ENCODE measurements around the gene MYH6. TPM values are rescaled to one million over a fixed set of nuclear protein-coding genes. Genes with fewer than 3 reads are reported as not detected.
"Not testable (repeated sequence)": the region's sequence is repeated elsewhere in the genome, so short reads cannot be mapped to it uniquely, and the experiment has no call there.

The MYH6 gene
- total RNA-seq = 0.05 TPM
- polyA plus RNA-seq = 0.25 TPM
- long read RNA-seq, donor 1 = 0 reads
- long read RNA-seq, donor 2 = 0 reads
- long read RNA-seq, donor 3 = 0 reads
- long read RNA-seq, donor 4 = 0 reads
- long read RNA-seq, donor 5 = 0 reads
- long read RNA-seq, donor 6 = 0 reads
- long read RNA-seq, donor 7 = 0 reads
- long read RNA-seq, donor 8 = 0 reads
- long read RNA-seq, donor 9 = 0 reads
- long read RNA-seq, donor 10 = 0 reads

DNA sequence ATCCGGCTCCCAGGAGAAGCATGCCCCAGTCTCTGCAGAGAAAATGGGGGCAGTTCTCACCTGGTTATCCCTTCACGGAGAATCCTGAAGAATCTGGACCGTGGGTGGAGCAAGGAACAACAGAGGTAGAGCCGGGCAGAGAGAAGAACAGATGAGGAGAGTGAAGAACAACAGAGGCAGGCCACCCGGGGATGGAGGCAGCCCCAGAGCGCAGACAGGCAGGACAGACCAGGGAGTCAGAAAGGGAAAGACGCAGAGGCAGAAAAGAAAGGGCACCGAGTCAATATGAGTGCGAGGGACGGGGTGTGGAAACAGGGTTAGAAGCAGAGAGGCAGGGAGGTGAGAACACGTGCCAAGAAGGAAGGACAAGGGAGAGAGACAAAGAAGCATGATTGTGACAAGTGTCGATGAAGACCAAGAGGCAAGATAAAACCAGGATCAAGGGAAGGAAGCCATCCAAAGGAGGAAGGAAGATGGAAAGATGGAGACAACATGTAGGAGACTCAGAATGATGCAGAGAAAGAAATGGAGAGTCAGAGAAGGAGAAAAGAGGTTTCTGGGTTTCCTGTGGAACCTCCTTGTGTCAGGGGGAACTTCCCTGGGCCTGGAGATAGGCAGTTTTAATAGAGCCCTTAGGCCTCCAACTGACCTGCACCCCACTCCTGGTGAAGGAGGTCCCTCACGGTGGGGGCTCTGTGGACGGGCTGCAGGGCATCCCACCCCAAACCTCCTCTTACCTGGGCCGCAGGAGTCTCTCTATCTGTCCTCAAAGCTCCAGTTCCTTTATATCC lies at the start of gene MYH6:
Gene MYH6, minus strand, starts transcription at position 758 of the 791 bp plus-strand sequence. CDS start 1,050 bp downstream, outside the sequence.
- Histone ChIP-seq H3K27ac (ENCODE audit: low read depth in 1 of 2, low read length in 1 of 2) (no peak within 1 kb of the TSS), H3K4me3 (ENCODE audit: low read length in 2 of 2) (no peak within 1 kb of the TSS), H3K9me3 (ENCODE audit: control insufficient read depth in 2 of 2, insufficient read depth in 1 of 2, low read length in 1 of 2) (no peaks in the 10 kb centered on the region), H3K36me3 (ENCODE audit: control insufficient read depth in 2 of 2, insufficient read depth in 2 of 2, low read length in 1 of 2) (no peaks in the 10 kb centered on the region), H3K27me3 (ENCODE audit: control insufficient read depth in 2 of 2, insufficient read depth in 1 of 2, low read length in 1 of 2) (no peaks in the 10 kb centered on the region), H3K4me1 (ENCODE audit: control insufficient read depth in 2 of 2, insufficient read depth in 2 of 2, low read length in 2 of 2) (no peaks in the 10 kb centered on the region)
- DNase-seq (ENCODE audit: low read depth in 6 of 9, low spot score in 9 of 9) = no peak
- 91% methylated on average over 15 of the region's 15 CpGs for WGBS

DNA sequence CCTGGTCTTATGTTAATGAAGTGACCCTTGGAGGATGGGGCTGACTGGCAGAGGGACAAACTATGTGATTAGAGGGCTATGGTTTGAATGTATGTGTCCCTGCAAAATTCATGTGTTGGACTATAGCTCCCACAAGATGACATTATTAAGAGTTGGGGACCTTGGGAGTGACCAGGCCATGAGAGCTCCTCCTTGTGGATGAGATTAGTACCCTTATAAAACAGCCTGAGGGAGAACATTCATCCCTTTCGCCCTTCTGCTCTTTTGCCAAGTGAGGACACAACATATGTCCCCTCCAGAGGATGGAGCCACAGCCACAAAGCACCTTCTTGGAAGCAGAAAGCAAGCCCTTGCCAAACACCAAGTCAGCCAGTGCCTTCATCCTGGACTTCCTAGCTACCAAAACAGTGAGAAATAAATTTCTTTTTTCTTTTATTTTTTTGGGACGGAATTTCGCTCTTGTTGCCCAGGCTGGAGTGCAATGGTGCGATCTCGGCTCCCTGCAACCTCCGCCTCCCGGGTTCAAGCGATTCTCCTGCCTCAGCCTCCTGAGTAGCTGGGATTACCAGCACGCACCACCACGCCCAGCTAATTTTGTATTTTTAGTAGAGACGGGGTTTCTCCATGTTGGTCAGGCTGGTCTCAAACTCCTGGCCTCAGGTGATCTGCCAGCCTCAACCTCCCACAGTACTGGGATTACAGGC lies 49.0 kb upstream of the MYH6 start:
- not testable (repeated sequence) for H3K9me3 ChIP-seq (ENCODE audit: control insufficient read depth in 2 of 2, insufficient read depth in 1 of 2, low read length in 1 of 2); H3K4me3 ChIP-seq (ENCODE audit: low read length in 2 of 2); H3K27me3 ChIP-seq (ENCODE audit: control insufficient read depth in 2 of 2, insufficient read depth in 1 of 2, low read length in 1 of 2); H3K36me3 ChIP-seq (ENCODE audit: control insufficient read depth in 2 of 2, insufficient read depth in 2 of 2, low read length in 1 of 2); H3K4me1 ChIP-seq (ENCODE audit: control insufficient read depth in 2 of 2, insufficient read depth in 2 of 2, low read length in 2 of 2); DNase-seq (ENCODE audit: low read depth in 6 of 9, low spot score in 9 of 9); H3K27ac ChIP-seq (ENCODE audit: low read depth in 1 of 2, low read length in 1 of 2)
- 98% methylated on average over 11 of the region's 11 CpGs for WGBS

DNA sequence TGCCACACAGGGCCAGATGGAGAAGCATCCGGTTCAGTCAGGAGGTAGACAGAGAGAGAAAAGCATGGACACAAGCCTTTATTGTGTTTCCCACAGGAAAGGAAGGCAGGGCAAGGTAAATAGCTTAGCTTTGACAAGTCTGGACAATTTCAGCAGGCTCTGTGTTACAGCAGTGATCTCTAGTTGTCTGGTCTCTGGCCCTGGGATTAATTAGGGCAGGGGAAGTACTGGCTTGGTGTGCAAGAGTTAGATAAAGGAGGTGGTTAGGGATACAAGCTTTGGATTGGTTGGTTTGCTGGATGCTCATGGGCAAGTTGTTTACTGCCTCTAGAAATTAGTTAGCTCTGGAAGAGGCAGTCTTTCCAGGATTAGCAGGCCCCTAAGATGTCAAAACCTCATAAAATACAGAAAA lies 46.4 kb upstream of the MYH6 start:
- Histone ChIP-seq H3K36me3 (ENCODE audit: control insufficient read depth in 2 of 2, insufficient read depth in 2 of 2, low read length in 1 of 2) (no peaks in the 10 kb centered on the region), H3K27ac (ENCODE audit: low read depth in 1 of 2, low read length in 1 of 2) (no peak overlapping the region), H3K4me3 (ENCODE audit: low read length in 2 of 2) (no peak overlapping the region), H3K27me3 (ENCODE audit: control insufficient read depth in 2 of 2, insufficient read depth in 1 of 2, low read length in 1 of 2) (no peaks in the 10 kb centered on the region), H3K9me3 (ENCODE audit: control insufficient read depth in 2 of 2, insufficient read depth in 1 of 2, low read length in 1 of 2) (no peaks in the 10 kb centered on the region), H3K4me1 (ENCODE audit: control insufficient read depth in 2 of 2, insufficient read depth in 2 of 2, low read length in 2 of 2) (no peaks in the 10 kb centered on the region)
- no peak for DNase-seq (ENCODE audit: low read depth in 6 of 9, low spot score in 9 of 9)
- WGBS = 46% methylated on average over 1 of the region's 1 CpG

DNA sequence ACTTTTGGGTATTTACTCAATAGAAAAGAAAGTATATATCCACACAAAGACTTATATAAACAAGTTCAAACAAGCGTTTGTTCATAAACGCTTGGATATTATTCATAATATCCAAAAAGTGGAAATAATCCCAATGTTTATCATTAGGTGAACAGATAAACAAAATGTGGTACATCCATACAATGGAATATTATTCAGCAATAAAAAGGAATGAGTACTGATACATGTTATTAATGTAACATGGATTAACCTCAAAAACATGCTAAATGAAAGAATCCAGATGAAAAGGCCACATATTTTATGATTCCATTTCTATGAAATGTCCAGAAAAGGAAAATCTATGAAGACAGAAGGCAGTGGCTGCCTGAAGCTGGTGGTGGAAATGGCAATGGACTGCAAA lies 44.2 kb upstream of the MYH6 start:
- Histone ChIP-seq H3K4me3 (ENCODE audit: low read length in 2 of 2) (no peak overlapping the region), H3K36me3 (ENCODE audit: control insufficient read depth in 2 of 2, insufficient read depth in 2 of 2, low read length in 1 of 2) (no peaks in the 10 kb centered on the region), H3K4me1 (ENCODE audit: control insufficient read depth in 2 of 2, insufficient read depth in 2 of 2, low read length in 2 of 2) (no peaks in the 10 kb centered on the region), H3K9me3 (ENCODE audit: control insufficient read depth in 2 of 2, insufficient read depth in 1 of 2, low read length in 1 of 2) (no peaks in the 10 kb centered on the region), H3K27ac (ENCODE audit: low read depth in 1 of 2, low read length in 1 of 2) (no peak overlapping the region), H3K27me3 (ENCODE audit: control insufficient read depth in 2 of 2, insufficient read depth in 1 of 2, low read length in 1 of 2) (no peaks in the 10 kb centered on the region)
- WGBS = 99% methylated on average over 2 of the region's 2 CpGs
- no peak for DNase-seq (ENCODE audit: low read depth in 6 of 9, low spot score in 9 of 9)

DNA sequence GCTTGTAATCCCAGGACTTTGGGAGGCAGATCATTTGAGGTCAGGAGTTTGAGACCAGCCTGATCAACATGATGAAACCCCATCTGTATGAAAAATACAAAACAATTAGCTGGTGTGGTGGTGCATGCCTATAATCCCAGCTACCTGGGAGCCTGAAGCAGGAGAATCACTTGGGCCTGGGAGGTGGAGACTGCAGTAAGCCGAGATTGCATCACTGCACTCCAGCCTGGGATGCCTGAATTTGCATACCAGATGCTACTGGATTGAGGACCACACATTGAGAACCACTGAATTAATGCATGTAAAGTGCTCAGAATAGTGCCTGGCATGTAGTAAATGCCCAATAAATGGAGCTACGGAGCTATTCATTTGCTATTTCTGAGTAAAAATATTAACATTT lies 42.3 kb upstream of the MYH6 start:
- Histone ChIP-seq H3K36me3 (ENCODE audit: control insufficient read depth in 2 of 2, insufficient read depth in 2 of 2, low read length in 1 of 2) (no peaks in the 10 kb centered on the region), H3K9me3 (ENCODE audit: control insufficient read depth in 2 of 2, insufficient read depth in 1 of 2, low read length in 1 of 2) (no peaks in the 10 kb centered on the region), H3K4me3 (ENCODE audit: low read length in 2 of 2) (no peak overlapping the region), H3K4me1 (ENCODE audit: control insufficient read depth in 2 of 2, insufficient read depth in 2 of 2, low read length in 2 of 2) (peaks cover 0 to 2% of the 10 kb centered on the region in 2 donors), H3K27me3 (ENCODE audit: control insufficient read depth in 2 of 2, insufficient read depth in 1 of 2, low read length in 1 of 2) (no peaks in the 10 kb centered on the region), H3K27ac (ENCODE audit: low read depth in 1 of 2, low read length in 1 of 2) (no peak overlapping the region)
- no peak for DNase-seq (ENCODE audit: low read depth in 6 of 9, low spot score in 9 of 9)
- WGBS = 97% methylated on average over 2 of the region's 2 CpGs

DNA sequence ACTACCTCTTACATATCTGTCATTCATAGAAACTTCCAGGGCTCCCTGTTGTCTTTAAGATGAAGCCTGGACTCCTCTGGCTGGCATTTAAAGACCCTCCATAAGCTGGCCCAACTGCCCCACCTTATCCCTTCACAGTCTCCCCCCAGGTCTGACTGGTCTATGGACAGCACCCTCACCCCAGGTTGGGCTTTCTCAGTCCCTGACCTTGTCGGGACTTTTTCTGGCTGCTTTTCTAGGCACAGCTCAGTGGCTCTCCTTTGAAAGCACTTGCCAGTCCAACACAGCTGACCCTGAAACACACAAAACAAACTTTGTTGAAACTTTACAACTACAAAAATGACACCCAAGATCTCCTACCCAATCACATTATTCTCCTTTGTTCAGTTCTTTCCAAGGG lies 41.2 kb upstream of the MYH6 start:
- no peak for DNase-seq (ENCODE audit: low read depth in 6 of 9, low spot score in 9 of 9)
- 98% methylated on average over 1 of the region's 1 CpG for WGBS

DNA sequence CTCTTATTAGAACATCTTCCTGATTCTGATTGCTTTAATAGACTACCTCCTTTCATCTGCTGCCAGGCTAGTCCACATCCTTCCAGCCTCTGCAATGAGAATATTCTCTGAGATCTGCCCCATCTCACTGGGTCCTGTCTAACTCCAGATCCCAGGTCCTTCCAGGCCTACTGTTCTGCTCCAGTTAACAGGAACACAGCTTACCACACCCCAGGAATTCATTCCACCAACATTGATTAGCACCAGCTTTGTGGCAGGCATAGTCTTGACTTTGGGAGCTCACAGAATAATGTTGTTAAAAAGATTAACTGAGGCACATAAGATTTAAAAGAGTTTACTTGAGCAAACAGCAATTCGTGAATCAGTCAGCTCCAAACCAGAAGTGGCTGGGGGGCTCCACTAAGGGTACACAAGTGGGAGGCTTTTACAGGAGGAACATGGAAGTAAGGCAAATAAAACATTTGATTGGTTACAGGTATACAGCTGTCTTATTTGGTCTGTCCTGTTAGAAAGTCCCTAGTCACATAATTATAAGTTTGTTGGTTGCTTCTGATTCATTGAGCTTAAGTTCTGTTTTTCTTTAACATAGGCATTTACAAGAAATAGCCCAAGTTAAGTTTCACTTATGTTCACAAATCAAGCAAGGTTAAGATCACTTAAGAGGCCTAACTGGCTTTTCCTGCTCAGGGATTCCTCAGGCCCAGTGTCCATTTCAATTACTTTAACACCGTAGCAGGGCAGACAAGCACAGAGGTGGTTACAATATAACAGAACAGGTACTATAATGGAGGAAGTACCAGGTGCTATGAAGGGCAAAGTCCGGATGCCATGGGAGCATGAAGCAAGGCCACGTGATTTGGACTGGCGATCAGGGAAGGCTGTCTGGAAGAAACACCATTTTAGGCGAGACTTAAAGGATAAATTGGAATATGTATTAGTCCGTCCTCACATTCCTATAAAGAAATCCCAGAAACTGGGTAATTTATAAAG lies 39.6 kb upstream of the MYH6 start:
- Histone ChIP-seq H3K4me1 (ENCODE audit: control insufficient read depth in 2 of 2, insufficient read depth in 2 of 2, low read length in 2 of 2) (peaks cover 0 to 2% of the 10 kb centered on the region in 2 donors), H3K27ac (ENCODE audit: low read depth in 1 of 2, low read length in 1 of 2) (peak overlapping the region in 1 of 2 donors; percentile 9), H3K9me3 (ENCODE audit: control insufficient read depth in 2 of 2, insufficient read depth in 1 of 2, low read length in 1 of 2) (no peaks in the 10 kb centered on the region), H3K36me3 (ENCODE audit: control insufficient read depth in 2 of 2, insufficient read depth in 2 of 2, low read length in 1 of 2) (no peaks in the 10 kb centered on the region), H3K27me3 (ENCODE audit: control insufficient read depth in 2 of 2, insufficient read depth in 1 of 2, low read length in 1 of 2) (peaks cover 0 to 4% of the 10 kb centered on the region in 2 donors), H3K4me3 (ENCODE audit: low read length in 2 of 2) (no peak overlapping the region)
- DNase-seq (ENCODE audit: low read depth in 6 of 9, low spot score in 9 of 9) = no peak
- 92% methylated on average over 7 of the region's 7 CpGs for WGBS

More for the DNA sequence above, 41.2 kb upstream of the MYH6 start:
- H3K9me3 ChIP-seq (ENCODE audit: control insufficient read depth in 2 of 2, insufficient read depth in 1 of 2, low read length in 1 of 2) = no peaks in the 10 kb centered on the region
- H3K27ac ChIP-seq (ENCODE audit: low read depth in 1 of 2, low read length in 1 of 2) = no peak overlapping the region
- H3K4me3 ChIP-seq (ENCODE audit: low read length in 2 of 2) = no peak overlapping the region
- H3K36me3 ChIP-seq (ENCODE audit: control insufficient read depth in 2 of 2, insufficient read depth in 2 of 2, low read length in 1 of 2) = no peaks in the 10 kb centered on the region
- peaks cover 0 to 2% of the 10 kb centered on the region in 2 donors for H3K4me1 ChIP-seq (ENCODE audit: control insufficient read depth in 2 of 2, insufficient read depth in 2 of 2, low read length in 2 of 2)
- H3K27me3 ChIP-seq (ENCODE audit: control insufficient read depth in 2 of 2, insufficient read depth in 1 of 2, low read length in 1 of 2) = no peaks in the 10 kb centered on the region

DNA sequence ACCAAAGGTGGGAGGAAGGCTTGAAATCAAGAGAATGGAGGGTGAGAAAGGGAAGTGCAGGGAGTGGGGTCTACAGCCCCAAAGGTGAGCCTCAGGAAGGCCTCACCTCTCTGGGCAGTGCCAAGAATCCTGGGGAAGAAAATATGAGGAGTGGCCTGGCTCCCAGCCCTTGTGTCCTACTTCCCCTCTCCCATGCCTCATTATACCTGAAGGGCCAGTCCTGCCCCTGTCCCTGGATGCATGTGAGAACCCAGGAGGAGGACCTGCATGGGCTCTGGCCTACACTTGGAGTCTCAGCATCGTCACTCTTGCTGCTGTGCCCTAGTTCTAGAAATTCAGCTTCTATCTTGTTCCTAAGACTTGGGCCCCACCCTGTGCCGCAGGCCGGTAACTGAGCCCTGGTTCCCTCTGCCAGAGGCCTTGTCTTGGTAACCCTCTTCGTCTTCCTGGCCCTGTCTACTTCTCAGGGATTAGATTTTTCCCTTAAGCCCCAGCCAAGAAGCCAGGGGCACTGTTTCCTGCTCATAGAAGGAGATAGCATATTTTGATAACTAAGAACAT lies 38.3 kb upstream of the MYH6 start:
- H3K4me1 ChIP-seq (ENCODE audit: control insufficient read depth in 2 of 2, insufficient read depth in 2 of 2, low read length in 2 of 2) = peaks cover 0 to 2% of the 10 kb centered on the region in 2 donors
- H3K36me3 ChIP-seq (ENCODE audit: control insufficient read depth in 2 of 2, insufficient read depth in 2 of 2, low read length in 1 of 2) = no peaks in the 10 kb centered on the region
- no peaks in the 10 kb centered on the region for H3K9me3 ChIP-seq (ENCODE audit: control insufficient read depth in 2 of 2, insufficient read depth in 1 of 2, low read length in 1 of 2)
- H3K4me3 ChIP-seq (ENCODE audit: low read length in 2 of 2) = no peak overlapping the region
- H3K27ac ChIP-seq (ENCODE audit: low read depth in 1 of 2, low read length in 1 of 2) = peak overlapping the region in 1 of 2 donors; percentile 8
- DNase-seq (ENCODE audit: low read depth in 6 of 9, low spot score in 9 of 9) = no peak
- peaks cover 0 to 4% of the 10 kb centered on the region in 2 donors for H3K27me3 ChIP-seq (ENCODE audit: control insufficient read depth in 2 of 2, insufficient read depth in 1 of 2, low read length in 1 of 2)
- WGBS = 87% methylated on average over 4 of the region's 4 CpGs
